Measurements from ENCODE around the gene NPHS1. TPM values are rescaled to one million over a fixed set of nuclear protein-coding genes. Genes with fewer than 3 reads are reported as not detected.

NPHS1 gene
- total and polyA plus RNA-seq, 2 of the 8 experiments (the other 6 are each of a cell fraction or from before 2014, with no cell fraction given) = 1.3 to 1.4 TPM

DNA sequence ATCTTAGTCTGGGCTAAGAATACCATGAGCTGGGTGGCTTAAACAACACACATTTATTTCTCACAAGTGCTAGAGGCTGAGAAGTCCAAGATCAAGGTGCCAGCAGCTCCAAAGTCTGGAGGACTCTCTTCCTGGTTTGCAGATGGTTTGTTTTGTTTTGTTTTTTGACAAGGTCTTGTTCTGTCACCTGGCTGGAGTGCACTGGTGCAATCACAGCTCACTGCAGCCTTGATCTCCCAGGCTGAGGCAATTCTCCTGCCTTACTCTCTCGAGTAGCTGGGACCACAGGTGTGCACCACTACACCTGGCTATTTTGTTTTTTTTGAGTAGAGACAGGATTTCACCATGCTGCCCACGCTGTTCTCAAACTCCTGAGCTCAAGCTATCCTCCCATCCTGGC lies 31.6 kb upstream of the NPHS1 start (continued):
- TF ChIP-seq CHD7 (IDR thresholded peaks at IDR 0.05; ENCODE audit: insufficient replicate concordance, low read length) (no peak), CHD1 (IDR thresholded peaks at IDR 0.05; ENCODE audit: low read depth, low read length) (no peak)
- TF ChIP-seq, protein P1, sequence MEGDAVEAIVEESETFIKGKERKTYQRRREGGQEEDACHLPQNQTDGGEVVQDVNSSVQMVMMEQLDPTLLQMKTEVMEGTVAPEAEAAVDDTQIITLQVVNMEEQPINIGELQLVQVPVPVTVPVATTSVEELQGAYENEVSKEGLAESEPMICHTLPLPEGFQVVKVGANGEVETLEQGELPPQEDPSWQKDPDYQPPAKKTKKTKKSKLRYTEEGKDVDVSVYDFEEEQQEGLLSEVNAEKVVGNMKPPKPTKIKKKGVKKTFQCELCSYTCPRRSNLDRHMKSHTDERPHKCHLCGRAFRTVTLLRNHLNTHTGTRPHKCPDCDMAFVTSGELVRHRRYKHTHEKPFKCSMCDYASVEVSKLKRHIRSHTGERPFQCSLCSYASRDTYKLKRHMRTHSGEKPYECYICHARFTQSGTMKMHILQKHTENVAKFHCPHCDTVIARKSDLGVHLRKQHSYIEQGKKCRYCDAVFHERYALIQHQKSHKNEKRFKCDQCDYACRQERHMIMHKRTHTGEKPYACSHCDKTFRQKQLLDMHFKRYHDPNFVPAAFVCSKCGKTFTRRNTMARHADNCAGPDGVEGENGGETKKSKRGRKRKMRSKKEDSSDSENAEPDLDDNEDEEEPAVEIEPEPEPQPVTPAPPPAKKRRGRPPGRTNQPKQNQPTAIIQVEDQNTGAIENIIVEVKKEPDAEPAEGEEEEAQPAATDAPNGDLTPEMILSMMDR (IDR thresholded peaks at IDR 0.05; ENCODE audit: control extremely low read depth in 1 of 3, insufficient read depth in 1 of 3, low read depth in 1 of 3, low read length in 3 of 3) = no peak
